HepG2 (cell line): Measurements from ENCODE around the gene EEF1A2. TPM values are rescaled to one million over a fixed set of nuclear protein-coding genes. Genes with fewer than 3 reads are reported as not detected.

ENCODE experiments used
- ATAC-seq: fragments of 200-7000 bp; cut with Tn5 transposase; 3 replicates; pipeline ENCODE4 v1.9.1; 2020; ENCODE audit warnings: mild to moderate bottlenecking, moderate library complexity
- BruUV-seq: library from RNA; stranded (reverse); fragments of 400-500 nt; replicated peaks from 2 replicates; lab custom pipeline; 2021; lab: Mats Ljungman, UMichigan
- CTCF ChIA-PET: fragments of 300-600 bp; formaldehyde crosslinking; extraction: SDS; loops from one replicate; lab custom pipeline; 2021; ENCODE audit warnings: low total read pairs, inconsistent platforms, low intra/inter-chr PET ratio; lab: Yijun Ruan, JAX
- POLR2A ChIA-PET: fragments of 350-600 bp; sonication (Branson Sonifier 250); formaldehyde crosslinking; loops from one replicate; lab custom pipeline; 2020; ENCODE audit warnings: antibody characterized with exemption, inconsistent platforms; lab: Yijun Ruan, JAX
- DNase-seq: peaks from one replicate; pipeline ENCODE4 v3.0.0-alpha.2; 2015; ENCODE audit warnings: low spot score
- FAIRE-seq: peaks from 3 replicates; lab custom pipeline; 2011; peaks lifted over from hg19 to GRCh38; lab: Jason Lieb, UNC
- H2AFZ ChIP-seq: one replicate; pipeline ENCODE4 v1.6.1; 2011; ENCODE audit warnings: low read length, inconsistent platforms
- H3K27ac ChIP-seq: fragments of 300-600 bp; 3 replicates; pipeline ENCODE4 v1.8.0; 2011; ENCODE audit warnings: mixed run types, mild to moderate bottlenecking, mixed read lengths, low read length, inconsistent platforms; ENCODE audit not compliant: insufficient read depth; ENCODE audit errors: extremely low read length
- H3K27me3 ChIP-seq, 2 experiments: fragments of 200-600 bp in 1 of 2; 2 replicates in 1 of 2; 3 replicates in 1 of 2; pipeline versions ENCODE4 v1.6.0 to v1.8.0; 2011; ENCODE audit warnings: low read length in 2 of 2, mild to moderate bottlenecking in 2 of 2, moderate library complexity in 2 of 2, inconsistent platforms in 1 of 2; ENCODE audit not compliant: insufficient read depth in 2 of 2, control insufficient read depth in 1 of 2
- H3K36me3 ChIP-seq, 2 experiments: fragments of 200-600 bp in 1 of 2; replicated peaks in 1 of 2; 2 replicates in 1 of 2; 3 replicates in 1 of 2; pipeline versions ENCODE4 v1.5.1 to v1.8.0; 2011; ENCODE audit warnings: low read length in 2 of 2, inconsistent platforms in 1 of 2; ENCODE audit not compliant: insufficient read depth in 2 of 2, control insufficient read depth in 1 of 2
- H3K4me1 ChIP-seq: 2 replicates; pipeline ENCODE4 v1.5.1; 2012; ENCODE audit warnings: low read length, inconsistent platforms; ENCODE audit not compliant: insufficient read depth
- H3K4me2 ChIP-seq: 2 replicates; pipeline ENCODE4 v1.6.0; 2011; ENCODE audit warnings: low read depth, low read length, inconsistent platforms
- H3K4me3 ChIP-seq, 3 experiments: fragments of 200-600 bp in 1 of 3; sonication (generic), shearing (Covaris generic) in 1 of 3; replicated peaks in 1 of 3; 2 replicates each; pipeline ENCODE4 v1.5.1; 2011 to 2016; ENCODE audit warnings: low read length in 3 of 3, inconsistent platforms in 2 of 3, low read depth in 2 of 3, mild to moderate bottlenecking in 2 of 3, control low read depth in 1 of 3, mixed read lengths in 1 of 3; ENCODE audit not compliant: insufficient read depth in 1 of 3
- H3K79me2 ChIP-seq: one replicate; pipeline ENCODE4 v1.6.1; 2011; ENCODE audit warnings: low read length, inconsistent platforms; ENCODE audit not compliant: insufficient read depth
- H3K9ac ChIP-seq: 2 replicates; pipeline ENCODE4 v1.6.0; 2011; ENCODE audit warnings: mild to moderate bottlenecking, low read depth, low read length, inconsistent platforms; ENCODE audit not compliant: insufficient read depth
- H3K9me3 ChIP-seq: 2 replicates; pipeline ENCODE4 v1.5.1; 2012; ENCODE audit warnings: mild to moderate bottlenecking, low read length
- H4K20me1 ChIP-seq: 2 replicates; pipeline ENCODE4 v1.6.0; 2011; ENCODE audit warnings: inconsistent platforms, mild to moderate bottlenecking, low read length, moderate library complexity; ENCODE audit not compliant: insufficient read depth
- AGO2 ChIP-seq: fragments of 200-400 bp; formaldehyde crosslinking; optimal IDR thresholded peaks from 2 replicates; pipeline ENCODE3; 2017; ENCODE audit warnings: mild to moderate bottlenecking, low read depth, low read length, moderate library complexity
- ARNT2 ChIP-seq: sonication (generic); formaldehyde crosslinking; IDR thresholded peaks from 2 replicates; pipeline ENCODE4 v1.8.0; 2022; ENCODE audit warnings: mild to moderate bottlenecking, low read depth, missing genetic modification reagents, moderate library complexity
- BHLHE40 ChIP-seq: IDR thresholded peaks from 2 replicates; pipeline ENCODE4 v1.6.1; 2011; ENCODE audit warnings: low read length, improper control_type of control experiment
- NR2C2 ChIP-seq: sonication (generic); formaldehyde crosslinking; IDR thresholded peaks from 2 replicates; pipeline ENCODE4 v1.4.0; 2020; ENCODE audit warnings: missing genetic modification reagents, mild to moderate bottlenecking, moderate library complexity, borderline replicate concordance
- THYN1 ChIP-seq: sonication (generic); formaldehyde crosslinking; IDR thresholded peaks from 2 replicates; pipeline ENCODE4 v1.8.1; 2023; ENCODE audit warnings: low read depth, mild to moderate bottlenecking, moderate library complexity, missing genetic modification reagents, borderline replicate concordance
- ZBTB8A ChIP-seq: sonication (generic); formaldehyde crosslinking; IDR thresholded peaks from 2 replicates; pipeline ENCODE4 v1.4.0; 2020; ENCODE audit warnings: mild to moderate bottlenecking, low read depth, missing genetic modification reagents, borderline replicate concordance
- ZMYM4 ChIP-seq: sonication (generic); formaldehyde crosslinking; IDR thresholded peaks from 2 replicates; pipeline ENCODE4 v1.8.1; 2023; ENCODE audit warnings: mild to moderate bottlenecking, missing genetic modification reagents
- ZNF205 ChIP-seq: IDR thresholded peaks from 2 replicates; pipeline ENCODE4 v1.6.1; 2018; ENCODE audit warnings: missing biosample characterization, missing genetic modification reagents
- ZNF558 ChIP-seq: sonication (generic); formaldehyde crosslinking; IDR thresholded peaks from 2 replicates; pipeline ENCODE4 v1.9.0; 2022; ENCODE audit warnings: mild to moderate bottlenecking, missing genetic modification reagents, borderline replicate concordance
- ZNF629 ChIP-seq: sonication (generic); formaldehyde crosslinking; conservative IDR thresholded peaks from 2 replicates; pipeline ENCODE4 v1.5.0; 2020; ENCODE audit warnings: missing genetic modification reagents
- ZNF841 ChIP-seq: sonication (generic); formaldehyde crosslinking; IDR thresholded peaks from 2 replicates; pipeline ENCODE4 v1.8.1; 2023; ENCODE audit warnings: missing genetic modification reagents, borderline replicate concordance
- ZSCAN29 ChIP-seq: sonication (generic); formaldehyde crosslinking; conservative IDR thresholded peaks from 2 replicates; pipeline ENCODE4 v1.4.0; 2020; ENCODE audit warnings: mild to moderate bottlenecking, missing genetic modification reagents
- WGBS: methylation state at CpG from one replicate; pipeline ENCODE4 v1.1.6; 2017; ENCODE audit warnings: low lambda C conversion rate; 5-methylcytosine and 5-hydroxymethylcytosine counted together
- in situ Hi-C: cut with HindIII; loops from 2 replicates; pipeline ENCODE4 v1.10.0; 2017; ENCODE audit warnings: low pct_unique_long_range_greater_than_20kb; ENCODE audit not compliant: extremely low pct_ligation_motif_present
- intact Hi-C: fragments of 100-400 bp; cut with micrococcal nuclease; formaldehyde crosslinking; loops from one replicate; pipeline ENCODE4 v1.10.0; 2022; ENCODE audit not compliant: unreplicated experiment
- polyA plus RNA-seq, 8 experiments: library from polyadenylated mRNA; depleted of rRNA in 3 of 8; stranded (reverse) in 7 of 8; unstranded in 1 of 8; fragments of >200 nt; fragmentation: Illumina TruSeq in 4 of 8; extraction: Trizol in 4 of 8; gene quantifications; 2 replicates each; pipeline versions ENCODE4 v1.2.1 to v1.2.3, GENCODE V29; 2011 to 2016; ENCODE audit warnings: low read depth in 4 of 8, missing spikeins in 1 of 8, mixed read lengths in 1 of 8; ENCODE audit not compliant: insufficient read depth in 1 of 8
- total RNA-seq, 5 experiments: library from RNA; depleted of rRNA; stranded (reverse); fragments of >200 nt; fragmentation: Illumina TruSeq; extraction: Trizol; gene quantifications; 2 replicates each; pipeline ENCODE4 v1.2.3, GENCODE V29; 2016; ENCODE audit warnings: low read depth in 1 of 5
- TF ChIP-seq, protein P1 (sequence below): sonication (generic); formaldehyde crosslinking; IDR thresholded peaks from 2 replicates; pipeline ENCODE4 v1.5.0; 2020; ENCODE audit warnings: mild to moderate bottlenecking, missing genetic modification reagents
- TF ChIP-seq, protein P2 (sequence below): sonication (generic); formaldehyde crosslinking; IDR thresholded peaks from 2 replicates; pipeline ENCODE4 v1.9.0; 2021; ENCODE audit warnings: missing genetic modification reagents, borderline replicate concordance

Gene EEF1A2
- total and polyA plus RNA-seq, 2 of the 13 experiments (the other 11 are each of a cell fraction or from before 2014, with no cell fraction given) = 0.44 to 0.87 TPM

DNA sequence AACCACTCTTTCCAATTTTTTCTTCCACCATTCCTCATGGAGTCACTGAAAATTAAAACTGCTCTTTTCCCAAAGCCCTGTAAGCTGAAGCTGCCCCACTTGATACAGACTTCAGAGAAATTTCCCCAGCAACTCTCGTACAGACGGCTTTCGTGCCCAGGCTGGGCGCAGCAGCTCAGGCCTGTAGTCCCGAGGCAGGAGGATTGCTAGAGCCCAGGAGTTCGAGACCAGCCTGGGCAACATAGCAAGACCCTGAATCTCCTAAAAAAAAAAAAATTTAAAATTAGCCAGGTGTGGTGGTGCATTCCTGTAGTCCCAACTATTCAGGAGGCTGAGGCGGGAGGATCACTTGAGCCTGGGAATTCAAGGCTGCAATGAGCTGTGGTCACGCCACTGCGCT lies 28.3 kb upstream of the EEF1A2 start:
- Histone ChIP-seq H3K4me3 (no peak overlapping the region), H3K27me3 (peaks cover 13 to 44% of the 10 kb centered on the region in 2 experiments; a peak in 4 of 5 replicates), H3K9me3 (no peaks in the 10 kb centered on the region), H3K4me1 (peaks cover 5% of the 10 kb centered on the region; the same call in 1 of the 2 replicates), H3K27ac (no peak overlapping the region), H3K36me3 (no peaks in the 10 kb centered on the region), H3K79me2 (no peaks in the 10 kb centered on the region), H4K20me1 (peaks cover 4% of the 10 kb centered on the region; the same call in 1 of the 2 replicates), H2AFZ (no peak overlapping the region), H3K9ac (no peak overlapping the region), H3K4me2 (no peak overlapping the region)
- POLR2A ChIA-PET = no interaction called here
- ATAC-seq = no peak
- TF ChIP-seq ZSCAN29 (CRISPR knock-in tag) = no peak
- TF ChIP-seq BHLHE40 = no peak
- TF ChIP-seq, protein P1, sequence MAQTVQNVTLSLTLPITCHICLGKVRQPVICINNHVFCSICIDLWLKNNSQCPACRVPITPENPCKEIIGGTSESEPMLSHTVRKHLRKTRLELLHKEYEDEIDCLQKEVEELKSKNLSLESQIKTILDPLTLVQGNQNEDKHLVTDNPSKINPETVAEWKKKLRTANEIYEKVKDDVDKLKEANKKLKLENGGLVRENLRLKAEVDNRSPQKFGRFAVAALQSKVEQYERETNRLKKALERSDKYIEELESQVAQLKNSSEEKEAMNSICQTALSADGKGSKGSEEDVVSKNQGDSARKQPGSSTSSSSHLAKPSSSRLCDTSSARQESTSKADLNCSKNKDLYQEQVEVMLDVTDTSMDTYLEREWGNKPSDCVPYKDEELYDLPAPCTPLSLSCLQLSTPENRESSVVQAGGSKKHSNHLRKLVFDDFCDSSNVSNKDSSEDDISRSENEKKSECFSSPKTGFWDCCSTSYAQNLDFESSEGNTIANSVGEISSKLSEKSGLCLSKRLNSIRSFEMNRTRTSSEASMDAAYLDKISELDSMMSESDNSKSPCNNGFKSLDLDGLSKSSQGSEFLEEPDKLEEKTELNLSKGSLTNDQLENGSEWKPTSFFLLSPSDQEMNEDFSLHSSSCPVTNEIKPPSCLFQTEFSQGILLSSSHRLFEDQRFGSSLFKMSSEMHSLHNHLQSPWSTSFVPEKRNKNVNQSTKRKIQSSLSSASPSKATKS (CRISPR knock-in tag) = no peak
- no peak for TF ChIP-seq ARNT2 (CRISPR knock-in tag)
- TF ChIP-seq ZBTB8A (CRISPR knock-in tag) = no peak
- TF ChIP-seq NR2C2 (CRISPR knock-in tag) = no peak
- no peak for TF ChIP-seq ZMYM4 (CRISPR knock-in tag)
- TF ChIP-seq ZNF629 (CRISPR knock-in tag) = no peak
- no peak for TF ChIP-seq ZNF205
- no peak for TF ChIP-seq AGO2
- TF ChIP-seq ZNF558 (CRISPR knock-in tag) = no peak
- TF ChIP-seq THYN1 (CRISPR knock-in tag) = no peak
- TF ChIP-seq ZNF841 = no peak
- TF ChIP-seq, protein P2, sequence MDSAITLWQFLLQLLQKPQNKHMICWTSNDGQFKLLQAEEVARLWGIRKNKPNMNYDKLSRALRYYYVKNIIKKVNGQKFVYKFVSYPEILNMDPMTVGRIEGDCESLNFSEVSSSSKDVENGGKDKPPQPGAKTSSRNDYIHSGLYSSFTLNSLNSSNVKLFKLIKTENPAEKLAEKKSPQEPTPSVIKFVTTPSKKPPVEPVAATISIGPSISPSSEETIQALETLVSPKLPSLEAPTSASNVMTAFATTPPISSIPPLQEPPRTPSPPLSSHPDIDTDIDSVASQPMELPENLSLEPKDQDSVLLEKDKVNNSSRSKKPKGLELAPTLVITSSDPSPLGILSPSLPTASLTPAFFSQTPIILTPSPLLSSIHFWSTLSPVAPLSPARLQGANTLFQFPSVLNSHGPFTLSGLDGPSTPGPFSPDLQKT (CRISPR knock-in tag) = no peak
- no peak for FAIRE-seq
- no peak for DNase-seq
- intact Hi-C loops (no loop called here), in situ Hi-C loops (no loop called here)
- WGBS = 55% methylated on average over 9 of the region's 9 CpGs
- BruUV-seq = no TSS peak
- CTCF ChIA-PET = no interaction called here
